Right lobe of liver (tissue), 4 donors: ENCODE results near the gene USF3.
"Not testable (repeated sequence)": the region's sequence is repeated elsewhere in the genome, so short reads cannot be mapped to it uniquely, and the experiment has no call there.

Experiments used
- POLR2A ChIP-seq: fragments of 450-650 bp; IDR thresholded peaks from one replicate; pipeline ENCODE4 v1.6.1; 2017; ENCODE audit warnings: antibody characterized with exemption, mild to moderate bottlenecking
- TF ChIP-seq, protein P1 (sequence below), 4 donors: fragments of 200-600 bp in 3 of 4; fragments of 450-650 bp in 1 of 4; IDR thresholded peaks; one replicate each; pipeline versions ENCODE4 v1.5.1 to v1.8.0; 2016 to 2022; ENCODE audit warnings: antibody characterized with exemption in 4 of 4, mild to moderate bottlenecking in 2 of 4
- donor health status: DM: no; HTN: no; CAD: no.
- donor health status: DM: no; HTN: no; CAD: no.
- donor health status: DM: no; HTN: yes; CAD: no.

- TF ChIP-seq POLR2A: not testable (repeated sequence)
- TF ChIP-seq, protein P1, sequence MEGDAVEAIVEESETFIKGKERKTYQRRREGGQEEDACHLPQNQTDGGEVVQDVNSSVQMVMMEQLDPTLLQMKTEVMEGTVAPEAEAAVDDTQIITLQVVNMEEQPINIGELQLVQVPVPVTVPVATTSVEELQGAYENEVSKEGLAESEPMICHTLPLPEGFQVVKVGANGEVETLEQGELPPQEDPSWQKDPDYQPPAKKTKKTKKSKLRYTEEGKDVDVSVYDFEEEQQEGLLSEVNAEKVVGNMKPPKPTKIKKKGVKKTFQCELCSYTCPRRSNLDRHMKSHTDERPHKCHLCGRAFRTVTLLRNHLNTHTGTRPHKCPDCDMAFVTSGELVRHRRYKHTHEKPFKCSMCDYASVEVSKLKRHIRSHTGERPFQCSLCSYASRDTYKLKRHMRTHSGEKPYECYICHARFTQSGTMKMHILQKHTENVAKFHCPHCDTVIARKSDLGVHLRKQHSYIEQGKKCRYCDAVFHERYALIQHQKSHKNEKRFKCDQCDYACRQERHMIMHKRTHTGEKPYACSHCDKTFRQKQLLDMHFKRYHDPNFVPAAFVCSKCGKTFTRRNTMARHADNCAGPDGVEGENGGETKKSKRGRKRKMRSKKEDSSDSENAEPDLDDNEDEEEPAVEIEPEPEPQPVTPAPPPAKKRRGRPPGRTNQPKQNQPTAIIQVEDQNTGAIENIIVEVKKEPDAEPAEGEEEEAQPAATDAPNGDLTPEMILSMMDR (IDR thresholded peaks at IDR 0.05): not testable (repeated sequence)
These were observed 60.4 kb downstream of the USF3 start for GRCh38 chr3:113636034-113636433.
